Stimulated activated CD4-positive, alpha-beta T cell treated with anti-CD3 and anti-CD28 coated beads, Interleukin-2, amount 100 ng/mL, for 48 hours (primary cell): ENCODE data around the gene PTAFR.
A peak's percentile ranks its signal among the peaks of the same experiment; 100 is the strongest.

ENCODE experiments used
- DNase-seq, 2 donors: peaks; one replicate each; pipeline ENCODE4 v3.0.0-alpha.2; 2020

Gene PTAFR

GRCh38 chr1:28175955-28176485 is 470 bp downstream of the PTAFR start:
- DNase-seq = no peak

- DNase-seq = no peak
These were observed 2.6 kb downstream of the PTAFR start for GRCh38 chr1:28173980-28174297.

DNA sequence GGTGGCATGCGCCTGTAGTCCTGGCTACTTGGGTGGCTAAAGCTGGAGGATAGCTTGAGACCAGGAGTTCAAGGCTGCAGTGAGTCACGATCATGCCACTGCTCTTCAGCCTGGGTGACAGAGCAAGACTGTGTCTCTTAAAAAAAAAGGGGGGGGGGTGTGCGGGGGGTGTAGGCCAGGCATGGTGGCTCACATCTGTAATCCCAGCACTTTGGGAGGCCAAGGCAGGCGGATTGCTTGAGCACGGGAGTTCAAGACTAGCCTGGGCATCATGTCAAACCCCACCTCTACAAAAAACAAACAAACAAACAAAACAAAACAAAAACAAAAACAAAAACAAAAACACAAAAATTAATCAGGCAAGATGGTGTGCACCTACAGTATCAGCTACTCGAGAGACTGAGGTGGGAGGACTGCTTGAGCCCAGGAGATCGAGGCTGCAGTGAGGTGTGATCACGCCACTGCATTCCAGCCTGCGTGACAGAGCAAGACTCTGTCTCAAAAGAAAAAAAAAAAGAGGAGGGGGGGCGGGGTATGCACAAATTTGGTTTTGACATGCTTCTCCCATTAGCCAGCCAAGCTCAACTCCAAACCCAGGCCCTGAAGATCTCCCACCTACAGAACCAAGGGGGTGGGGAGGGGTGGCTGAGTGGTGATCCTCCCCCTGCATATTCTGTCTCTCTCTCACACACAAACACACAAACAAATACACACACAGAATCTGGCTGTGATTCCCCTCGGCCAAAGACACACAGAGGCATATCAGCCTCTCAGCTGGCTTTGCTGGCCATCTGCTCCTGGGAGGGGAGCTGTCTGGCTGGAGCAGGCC is 3.1 kb downstream of the PTAFR start:
- DNase-seq = no peak

GRCh38 chr1:28172713-28173150 is 3.8 kb downstream of the PTAFR start:
- peak; percentile 27 to 28 for DNase-seq

DNA sequence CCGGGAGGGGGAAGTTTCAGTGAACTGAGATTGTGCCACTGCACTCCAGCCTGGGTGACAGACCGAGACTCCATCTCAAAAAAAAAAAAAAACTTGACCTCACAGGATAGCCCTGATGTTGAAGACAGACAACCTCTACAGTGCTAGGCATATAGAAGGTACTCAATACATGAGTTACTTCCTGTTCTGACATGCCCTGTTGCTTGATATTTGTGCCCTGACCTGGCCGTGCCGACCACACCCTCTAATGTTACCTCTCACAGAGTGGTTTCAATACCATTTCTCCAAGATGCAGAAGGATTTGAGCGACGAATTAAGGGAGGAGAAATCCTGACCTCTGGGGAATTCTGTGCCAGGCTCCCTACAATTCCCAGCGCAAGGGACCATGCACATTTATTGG is 5.2 kb downstream of the PTAFR start:
- DNase-seq = no peak

- DNase-seq = no peak
These were observed 6.4 kb downstream of the PTAFR start for GRCh38 chr1:28170001-28170596.

GRCh38 chr1:28163496-28164161 is 12.9 kb downstream of the PTAFR start:
- no peak for DNase-seq

GRCh38 chr1:28162151-28162550 is 14.3 kb downstream of the PTAFR start:
- no peak for DNase-seq

DNA sequence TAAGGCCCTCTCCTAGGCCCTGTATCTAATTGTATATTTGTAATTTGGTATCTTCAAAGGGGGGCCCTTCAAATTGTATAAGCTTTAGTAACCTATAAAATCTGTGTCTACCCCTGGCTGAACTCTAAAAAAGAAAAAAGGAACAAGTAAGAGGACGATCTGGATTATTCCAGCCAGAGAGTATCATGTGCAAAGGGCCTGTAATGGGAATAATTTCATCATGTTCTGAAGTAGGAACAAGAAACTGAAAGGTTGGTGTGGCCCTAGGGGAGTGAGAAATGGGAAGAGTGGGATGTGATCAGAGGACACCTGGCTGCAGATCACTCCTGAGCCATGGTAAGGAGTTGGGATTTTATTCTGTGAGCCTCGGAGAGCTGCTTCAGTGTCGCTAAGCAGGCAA is 14.7 kb downstream of the PTAFR start:
- no peak for DNase-seq

- DNase-seq = no peak
These were observed 15.7 kb downstream of the PTAFR start for GRCh38 chr1:28160782-28161266.

GRCh38 chr1:28159680-28160079 is 16.8 kb downstream of the PTAFR start:
- DNase-seq = no peak

DNA sequence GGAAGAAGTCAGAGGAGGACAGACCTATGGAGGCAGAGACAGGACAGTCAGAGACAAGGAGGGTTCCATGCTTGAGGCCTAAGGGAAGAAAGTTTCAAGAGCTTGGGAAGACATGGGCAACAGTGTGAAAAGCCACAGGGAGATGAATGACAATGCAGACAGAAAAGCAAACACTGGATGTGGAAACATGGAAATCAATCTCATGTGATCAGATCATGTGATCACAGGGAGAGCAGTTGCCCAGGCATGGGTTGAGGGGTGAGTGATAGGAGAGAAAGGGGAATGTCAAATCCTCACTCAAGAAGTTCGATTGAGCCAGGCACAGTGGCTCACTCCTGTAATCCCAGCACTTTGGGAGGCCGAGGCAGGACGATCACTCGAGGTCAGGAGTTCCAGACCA is 17.2 kb downstream of the PTAFR start:
- DNase-seq = no peak

GRCh38 chr1:28157894-28158293 is 18.6 kb downstream of the PTAFR start:
- no peak for DNase-seq

GRCh38 chr1:28156821-28157220 is 19.7 kb downstream of the PTAFR start:
- no peak for DNase-seq

DNA sequence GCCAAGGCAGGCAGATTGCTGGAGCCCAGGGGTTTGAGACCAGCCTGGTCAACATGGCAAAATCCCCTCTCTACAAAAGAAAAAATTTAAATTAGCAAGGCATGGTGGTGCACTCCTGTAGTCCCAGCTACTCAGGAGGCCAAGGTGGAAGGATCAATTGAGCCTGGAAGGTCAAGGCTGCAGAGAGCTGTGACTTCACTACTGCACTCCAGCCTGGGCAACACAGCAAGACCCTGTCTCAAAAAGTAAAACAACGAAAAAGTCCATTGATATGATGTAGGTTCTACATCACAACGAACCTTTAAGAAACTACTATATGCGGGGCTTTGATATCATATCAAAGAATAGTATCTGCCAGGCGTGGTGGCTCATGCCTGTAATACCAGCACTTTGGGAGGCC is 20.9 kb downstream of the PTAFR start:
- DNase-seq = no peak

- no peak for DNase-seq
These were observed 22.4 kb downstream of the PTAFR start for GRCh38 chr1:28154078-28154594.

GRCh38 chr1:28150125-28150780 is 26.2 kb downstream of the PTAFR start:
- DNase-seq = no peak

DNA sequence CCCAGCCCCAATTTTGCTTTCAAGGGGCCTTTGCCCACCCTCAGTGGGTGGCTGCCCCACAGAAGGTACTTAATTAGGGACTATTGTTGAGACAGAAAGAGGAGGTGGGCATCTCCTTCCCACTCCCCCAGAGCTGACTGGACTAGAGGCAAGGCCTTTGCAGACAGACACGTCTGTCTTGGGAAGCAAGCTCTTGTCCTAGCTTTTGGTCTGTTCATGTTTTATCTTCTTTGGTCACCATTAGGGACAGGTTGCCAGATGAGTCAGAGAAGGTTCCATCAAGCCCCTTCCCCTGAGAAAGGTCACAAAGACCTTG is 27.7 kb downstream of the PTAFR start:
- DNase-seq = no peak

GRCh38 chr1:28147264-28148094 is 29.0 kb downstream of the PTAFR start:
- DNase-seq = no peak

GRCh38 chr1:28145728-28146127 is 30.8 kb downstream of the PTAFR start:
- DNase-seq = no peak

DNA sequence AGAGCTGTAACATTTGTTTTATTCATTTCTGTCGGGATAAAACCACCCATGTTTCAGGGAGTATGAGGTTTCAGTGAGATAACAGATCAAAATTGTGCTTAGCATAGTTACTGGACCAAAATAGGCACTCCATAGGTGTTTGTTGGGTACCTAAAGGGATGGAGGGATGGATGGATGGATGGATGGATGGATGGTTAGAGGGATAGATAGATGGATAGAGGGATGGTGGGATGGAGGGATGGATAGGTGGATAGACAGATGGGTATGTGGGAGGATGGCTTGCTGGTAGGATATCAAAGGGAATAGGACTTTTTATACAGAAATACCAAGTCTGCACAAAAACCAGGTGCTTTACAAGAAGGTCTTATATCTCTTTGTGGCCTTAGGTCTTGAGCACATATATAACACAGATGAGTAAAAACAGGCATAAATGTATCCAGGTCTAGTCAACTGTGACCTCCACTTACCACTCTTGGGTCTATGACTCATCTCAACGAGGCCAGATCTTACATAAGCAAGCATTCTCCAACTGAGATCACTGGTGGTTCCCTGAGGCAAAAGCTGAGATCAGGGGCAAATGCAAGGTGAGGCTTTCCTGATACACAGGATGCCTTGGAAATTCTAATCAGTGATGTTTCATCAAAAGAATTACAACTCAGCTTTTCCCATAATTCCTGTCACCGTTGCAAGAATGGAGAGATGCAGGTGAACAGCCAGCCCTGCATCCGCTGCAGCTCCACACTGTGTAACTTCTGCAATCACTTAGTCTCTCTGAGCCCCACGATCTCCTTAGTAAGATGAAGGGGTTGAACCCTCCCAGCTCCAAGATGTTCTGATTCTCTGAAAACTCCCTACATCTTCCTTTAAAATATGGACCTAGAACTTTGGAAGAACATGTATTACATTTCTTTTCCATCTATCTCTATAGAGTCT is 32.0 kb downstream of the PTAFR start:
- DNase-seq = peak; percentile 11 to 37
